Transverse colon (tissue), 3 donors: Measurements from ENCODE around the gene ANKRD33B.

Experiments
- CTCF ChIP-seq, 5 experiments: fragments of 200-600 bp in 3 of 5; fragments of 450-650 bp in 2 of 5; sonication (generic) in 3 of 5; IDR thresholded peaks; 1 replicate in 2 of 5; 2 replicates in 3 of 5; pipeline ENCODE4 v1.5.1; 2016 to 2017; ENCODE audit warnings: antibody characterized with exemption in 5 of 5, inconsistent platforms in 3 of 5, mild to moderate bottlenecking in 2 of 5, moderate library complexity in 1 of 5
- POLR2A ChIP-seq: fragments of 450-650 bp; IDR thresholded peaks from one replicate; pipeline ENCODE4 v1.6.1; 2016; ENCODE audit warnings: antibody characterized with exemption, mild to moderate bottlenecking, moderate library complexity

- TF ChIP-seq CTCF (IDR thresholded peaks at IDR 0.05) (no peak), POLR2A (no peak)
These were observed 70.2 kb downstream of the ANKRD33B start for GRCh38 chr5:10634050-10634449.
